Ectodermal cell (in vitro differentiated cells): ENCODE data around the gene PDZK1IP1.

Experiments used
- H3K27ac ChIP-seq: 2 replicates; pipeline ENCODE4 v1.7.0; 2013; ENCODE audit warnings: mild to moderate bottlenecking, low read depth, low read length; ENCODE audit not compliant: insufficient read depth, poor library complexity, severe bottlenecking
- H3K27me3 ChIP-seq: 2 replicates; pipeline ENCODE4 v1.7.0; 2013; ENCODE audit warnings: mild to moderate bottlenecking, low read length; ENCODE audit not compliant: insufficient read depth, control insufficient read depth, poor library complexity, severe bottlenecking
- H3K36me3 ChIP-seq: one replicate; pipeline ENCODE4 v1.7.0; 2013; ENCODE audit warnings: low read length; ENCODE audit not compliant: control insufficient read depth, insufficient read depth
- H3K4me1 ChIP-seq: one replicate; pipeline ENCODE4 v1.7.0; 2013; ENCODE audit warnings: low read length; ENCODE audit not compliant: control insufficient read depth, insufficient read depth
- H3K4me3 ChIP-seq: 2 replicates; pipeline ENCODE4 v1.7.0; 2013; ENCODE audit warnings: low read depth, low read length, control low read depth; ENCODE audit not compliant: insufficient read depth
- H3K9me3 ChIP-seq: 2 replicates; pipeline ENCODE4 v1.7.0; 2013; ENCODE audit warnings: mild to moderate bottlenecking, low read length, moderate library complexity; ENCODE audit not compliant: control insufficient read depth
- WGBS, 2 experiments: methylation state at CpG; one replicate each; pipeline ENCODE4 v1.1.7; 2013; ENCODE audit warnings: missing lambda C conversion rate in 2 of 2; 5-methylcytosine and 5-hydroxymethylcytosine counted together

The PDZK1IP1 gene

GRCh38 chr1:47181095-47181954 lies 8.5 kb downstream of the PDZK1IP1 start:
- Histone ChIP-seq H3K27ac (no peak overlapping the region), H3K9me3 (no peaks in the 10 kb centered on the region), H3K36me3 (no peaks in the 10 kb centered on the region), H3K4me3 (no peak overlapping the region), H3K27me3 (peaks cover 17% of the 10 kb centered on the region), H3K4me1 (no peaks in the 10 kb centered on the region)
- 68 to 70% methylated on average over 18 of the region's 18 CpGs for WGBS, 2 experiments

- Histone ChIP-seq H3K36me3 (no peaks in the 10 kb centered on the region), H3K27me3 (peaks cover 17% of the 10 kb centered on the region), H3K27ac (no peak overlapping the region), H3K4me3 (no peak overlapping the region), H3K4me1 (no peaks in the 10 kb centered on the region), H3K9me3 (no peaks in the 10 kb centered on the region)
- WGBS, 2 experiments: 65 to 72% methylated on average over 3 of the region's 3 CpGs
Observed at GRCh38 chr1:47180603-47181094, 9.2 kb downstream of the PDZK1IP1 start.

GRCh38 chr1:47179988-47180563 lies 9.8 kb downstream of the PDZK1IP1 start:
- no peak overlapping the region for H3K4me3 ChIP-seq

GRCh38 chr1:47179017-47179987 lies 10.5 kb downstream of the PDZK1IP1 start:
- Histone ChIP-seq H3K27ac (no peak overlapping the region), H3K4me3 (peak overlapping the region; percentile 35), H3K36me3 (no peaks in the 10 kb centered on the region), H3K9me3 (no peaks in the 10 kb centered on the region), H3K4me1 (no peaks in the 10 kb centered on the region), H3K27me3 (peaks cover 17% of the 10 kb centered on the region)
- 18 to 20% methylated on average over 30 of the region's 30 CpGs for WGBS, 2 experiments

More at GRCh38 chr1:47179988-47180563, 9.8 kb downstream of the PDZK1IP1 start:
- Histone ChIP-seq H3K27ac (no peak overlapping the region), H3K4me1 (no peaks in the 10 kb centered on the region), H3K36me3 (no peaks in the 10 kb centered on the region), H3K27me3 (peaks cover 17% of the 10 kb centered on the region), H3K9me3 (no peaks in the 10 kb centered on the region)
- WGBS, 2 experiments: 90 to 95% methylated on average over 3 of the region's 3 CpGs

- WGBS, 2 experiments: 82% methylated on average over 8 of the region's 8 CpGs
- H3K27ac ChIP-seq: no peak overlapping the region
- no peaks in the 10 kb centered on the region for H3K4me1 ChIP-seq
- peak overlapping the region; percentile 35 for H3K4me3 ChIP-seq
- peaks cover 17% of the 10 kb centered on the region for H3K27me3 ChIP-seq
- no peaks in the 10 kb centered on the region for H3K36me3 ChIP-seq
- H3K9me3 ChIP-seq: no peaks in the 10 kb centered on the region
Observed at GRCh38 chr1:47178654-47179016, 11.2 kb downstream of the PDZK1IP1 start.

- H3K9me3 ChIP-seq: no peaks in the 10 kb centered on the region
- no peak overlapping the region for H3K27ac ChIP-seq
- peaks cover 17% of the 10 kb centered on the region for H3K27me3 ChIP-seq
- H3K4me3 ChIP-seq: no peak overlapping the region
- H3K4me1 ChIP-seq: no peaks in the 10 kb centered on the region
- WGBS, 2 experiments: 92 to 94% methylated on average over 5 to 6 of the region's 6 CpGs
- H3K36me3 ChIP-seq: no peaks in the 10 kb centered on the region
Observed at GRCh38 chr1:47178020-47178419, 11.8 kb downstream of the PDZK1IP1 start.

GRCh38 chr1:47175227-47175934 lies 14.5 kb downstream of the PDZK1IP1 start:
- 25 to 28% methylated on average over 11 of the region's 11 CpGs for WGBS, 2 experiments
- H3K4me3 ChIP-seq: no peak overlapping the region
- H3K27me3 ChIP-seq: peaks cover 12% of the 10 kb centered on the region
- no peaks in the 10 kb centered on the region for H3K36me3 ChIP-seq
- H3K27ac ChIP-seq: no peak overlapping the region
- H3K9me3 ChIP-seq: no peaks in the 10 kb centered on the region
- no peaks in the 10 kb centered on the region for H3K4me1 ChIP-seq

GRCh38 chr1:47174656-47175020 lies 15.2 kb downstream of the PDZK1IP1 start:
- Histone ChIP-seq H3K4me1 (no peaks in the 10 kb centered on the region), H3K9me3 (no peaks in the 10 kb centered on the region), H3K4me3 (no peak overlapping the region), H3K27ac (no peak overlapping the region), H3K27me3 (peaks cover 4% of the 10 kb centered on the region), H3K36me3 (no peaks in the 10 kb centered on the region)

- Histone ChIP-seq H3K4me3 (no peak overlapping the region), H3K9me3 (no peaks in the 10 kb centered on the region), H3K4me1 (no peaks in the 10 kb centered on the region), H3K27ac (no peak overlapping the region), H3K36me3 (no peaks in the 10 kb centered on the region), H3K27me3 (no peaks in the 10 kb centered on the region)
- WGBS, 2 experiments: 89 to 93% methylated on average over 5 of the region's 5 CpGs
Observed at GRCh38 chr1:47172782-47173181, 17.1 kb downstream of the PDZK1IP1 start.
